ENCODE results near the gene DENND10.

GRCh38 chr10:119120875-119121274 lies 17.0 kb downstream of the DENND10 start:
- TF ChIP-seq, protein P1, sequence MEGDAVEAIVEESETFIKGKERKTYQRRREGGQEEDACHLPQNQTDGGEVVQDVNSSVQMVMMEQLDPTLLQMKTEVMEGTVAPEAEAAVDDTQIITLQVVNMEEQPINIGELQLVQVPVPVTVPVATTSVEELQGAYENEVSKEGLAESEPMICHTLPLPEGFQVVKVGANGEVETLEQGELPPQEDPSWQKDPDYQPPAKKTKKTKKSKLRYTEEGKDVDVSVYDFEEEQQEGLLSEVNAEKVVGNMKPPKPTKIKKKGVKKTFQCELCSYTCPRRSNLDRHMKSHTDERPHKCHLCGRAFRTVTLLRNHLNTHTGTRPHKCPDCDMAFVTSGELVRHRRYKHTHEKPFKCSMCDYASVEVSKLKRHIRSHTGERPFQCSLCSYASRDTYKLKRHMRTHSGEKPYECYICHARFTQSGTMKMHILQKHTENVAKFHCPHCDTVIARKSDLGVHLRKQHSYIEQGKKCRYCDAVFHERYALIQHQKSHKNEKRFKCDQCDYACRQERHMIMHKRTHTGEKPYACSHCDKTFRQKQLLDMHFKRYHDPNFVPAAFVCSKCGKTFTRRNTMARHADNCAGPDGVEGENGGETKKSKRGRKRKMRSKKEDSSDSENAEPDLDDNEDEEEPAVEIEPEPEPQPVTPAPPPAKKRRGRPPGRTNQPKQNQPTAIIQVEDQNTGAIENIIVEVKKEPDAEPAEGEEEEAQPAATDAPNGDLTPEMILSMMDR (conservative IDR thresholded peaks at IDR 0.05), result no peak
- no peak for TF ChIP-seq ZFX (IDR thresholded peaks at IDR 0.05)

Measured in C4-2B (cell line).